ENCODE results near the gene KRT14. TPM values are rescaled to one million over a fixed set of nuclear protein-coding genes. Genes with fewer than 3 reads are reported as not detected.
A peak's percentile ranks its signal among the peaks of the same experiment; 100 is the strongest.
"Not testable (repeated sequence)": the region's sequence is repeated elsewhere in the genome, so short reads cannot be mapped to it uniquely, and the experiment has no call there.

KRT14 gene
- total RNA-seq, 4 donors from 2014 or later, result 115 to 7,717 (median 1,579) TPM

GRCh38 chr17:41576740-41577139 lies 10.0 kb downstream of the KRT14 start:
- DNase-seq; intact Hi-C loops (cut with DNase I); H3K36me3 ChIP-seq; H3K27ac ChIP-seq; H3K9me3 ChIP-seq; H3K4me3 ChIP-seq: not testable (repeated sequence)
- peaks cover 0 to 47% (median 19%) of the 10 kb centered on the region in 3 donors for H3K4me1 ChIP-seq
- peaks cover 0 to 68% (median 0%) of the 10 kb centered on the region in 4 donors for H3K27me3 ChIP-seq
- 17 to 100% methylated on average over 1 to 2 of the region's 4 CpGs for WGBS, 2 donors
- TF ChIP-seq, protein P1, sequence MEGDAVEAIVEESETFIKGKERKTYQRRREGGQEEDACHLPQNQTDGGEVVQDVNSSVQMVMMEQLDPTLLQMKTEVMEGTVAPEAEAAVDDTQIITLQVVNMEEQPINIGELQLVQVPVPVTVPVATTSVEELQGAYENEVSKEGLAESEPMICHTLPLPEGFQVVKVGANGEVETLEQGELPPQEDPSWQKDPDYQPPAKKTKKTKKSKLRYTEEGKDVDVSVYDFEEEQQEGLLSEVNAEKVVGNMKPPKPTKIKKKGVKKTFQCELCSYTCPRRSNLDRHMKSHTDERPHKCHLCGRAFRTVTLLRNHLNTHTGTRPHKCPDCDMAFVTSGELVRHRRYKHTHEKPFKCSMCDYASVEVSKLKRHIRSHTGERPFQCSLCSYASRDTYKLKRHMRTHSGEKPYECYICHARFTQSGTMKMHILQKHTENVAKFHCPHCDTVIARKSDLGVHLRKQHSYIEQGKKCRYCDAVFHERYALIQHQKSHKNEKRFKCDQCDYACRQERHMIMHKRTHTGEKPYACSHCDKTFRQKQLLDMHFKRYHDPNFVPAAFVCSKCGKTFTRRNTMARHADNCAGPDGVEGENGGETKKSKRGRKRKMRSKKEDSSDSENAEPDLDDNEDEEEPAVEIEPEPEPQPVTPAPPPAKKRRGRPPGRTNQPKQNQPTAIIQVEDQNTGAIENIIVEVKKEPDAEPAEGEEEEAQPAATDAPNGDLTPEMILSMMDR (IDR thresholded peaks at IDR 0.05), result peak in 1 of 6 experiments; percentile 35

DNA sequence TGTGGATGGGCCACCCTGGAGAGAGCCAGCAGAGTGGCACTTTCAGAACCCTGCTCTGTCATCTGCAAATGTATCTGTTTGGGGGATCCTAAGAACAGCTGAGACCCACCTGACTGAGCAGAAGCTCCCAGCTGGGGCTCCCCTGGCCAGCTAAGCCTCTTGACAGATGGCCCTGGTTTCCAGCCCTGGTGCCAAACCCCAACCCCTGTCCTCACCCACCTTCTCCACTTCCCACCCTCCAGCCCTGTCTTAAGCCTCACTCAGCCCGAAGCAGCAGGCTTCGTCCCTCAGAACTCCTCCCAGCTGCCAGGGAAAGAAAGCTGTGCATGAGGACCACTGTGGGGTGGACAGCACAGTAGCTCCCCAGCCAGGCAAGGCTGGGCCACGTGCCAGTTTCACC lies 11.4 kb downstream of the KRT14 start:
- Histone ChIP-seq H3K36me3 (no peaks in the 10 kb centered on the region), H3K9me3 (no peaks in the 10 kb centered on the region), H3K27ac (no peak overlapping the region), H3K27me3 (peaks cover 0 to 75% (median 0%) of the 10 kb centered on the region in 4 donors), H3K4me3 (no peak overlapping the region), H3K4me1 (peaks cover 0 to 38% (median 17%) of the 10 kb centered on the region in 3 donors)
- no peak for DNase-seq
- intact Hi-C loops (cut with DNase I), result no loop called here
- 38 to 68% methylated on average over 2 of the region's 3 CpGs for WGBS, 2 donors
- TF ChIP-seq, protein P1 (IDR thresholded peaks at IDR 0.05), result no peak
- TF ChIP-seq POLR2A (IDR thresholded peaks at IDR 0.05), result no peak

GRCh38 chr17:41571561-41572434 lies 14.9 kb downstream of the KRT14 start, which contains the start of gene KRT9:
Gene KRT9 (minus strand): TSS chr17:41572059. CDS start chr17:41571992, 67 bp downstream.
- intact Hi-C loops (cut with DNase I), result no loop called here
- no peak within 1 kb of the TSS for H3K4me3 ChIP-seq
- no peak within 1 kb of the TSS for H3K27ac ChIP-seq
- H3K9me3 ChIP-seq, result no peaks in the 10 kb centered on the region
- no peak for TF ChIP-seq POLR2A (IDR thresholded peaks at IDR 0.05)
- TF ChIP-seq, protein P1 (IDR thresholded peaks at IDR 0.05), result no peak
- H3K4me1 ChIP-seq, result peaks cover 0 to 9% (median 5%) of the 10 kb centered on the region in 3 donors
- 71% methylated on average over 6 of the region's 24 CpGs; no CpG with 5 or more reads in 1 of the 2 donors for WGBS, 2 donors
- H3K36me3 ChIP-seq, result no peaks in the 10 kb centered on the region
- peaks cover 0 to 83% (median 0%) of the 10 kb centered on the region in 4 donors for H3K27me3 ChIP-seq
- no peak for DNase-seq

DNA sequence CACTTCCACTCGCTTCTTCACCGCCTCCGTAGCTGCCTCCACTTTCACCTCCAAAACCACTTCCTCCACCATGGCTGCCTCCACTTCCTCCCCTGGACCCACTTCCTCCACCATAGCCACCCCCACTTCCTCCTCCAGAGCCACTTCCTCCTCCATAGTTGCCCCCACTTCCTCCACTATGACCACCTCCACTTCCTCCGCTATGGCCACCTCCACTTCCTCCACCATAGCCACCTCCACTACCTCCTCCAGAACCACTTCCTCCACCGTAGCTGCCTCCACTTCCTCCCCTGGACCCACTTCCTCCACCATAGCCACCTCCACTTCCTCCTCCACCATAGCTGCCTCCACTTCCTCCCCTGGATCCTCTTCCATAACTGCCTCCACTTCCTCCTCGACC lies 19.4 kb downstream of the KRT14 start:
- intact Hi-C loops (cut with DNase I), result no loop called here

GRCh38 chr17:41565338-41565737 lies 21.4 kb downstream of the KRT14 start:
- no peak for DNase-seq
- H3K9me3 ChIP-seq, result no peaks in the 10 kb centered on the region
- no peaks in the 10 kb centered on the region for H3K4me1 ChIP-seq
- H3K27ac ChIP-seq, result no peak overlapping the region
- TF ChIP-seq POLR2A (IDR thresholded peaks at IDR 0.05), result no peak
- TF ChIP-seq, protein P1 (IDR thresholded peaks at IDR 0.05), result no peak
- no peak overlapping the region for H3K4me3 ChIP-seq
- intact Hi-C loops (cut with DNase I), result no loop called here
- H3K36me3 ChIP-seq, result no peaks in the 10 kb centered on the region
- H3K27me3 ChIP-seq, result peaks cover 0 to 86% (median 2%) of the 10 kb centered on the region in 4 donors

More for the DNA sequence above, 19.4 kb downstream of the KRT14 start:
- no peak for DNase-seq
- H3K4me1 ChIP-seq, result no peaks in the 10 kb centered on the region
- WGBS, 2 donors, result 64 to 79% methylated on average over 5 to 6 of the region's 6 CpGs
- H3K27me3 ChIP-seq, result peaks cover 0 to 81% (median 0%) of the 10 kb centered on the region in 4 donors
- TF ChIP-seq POLR2A (IDR thresholded peaks at IDR 0.05), result no peak
- TF ChIP-seq, protein P1 (IDR thresholded peaks at IDR 0.05), result no peak
- H3K36me3 ChIP-seq, result no peaks in the 10 kb centered on the region
- no peak overlapping the region for H3K4me3 ChIP-seq
- no peak overlapping the region for H3K27ac ChIP-seq
- no peaks in the 10 kb centered on the region for H3K9me3 ChIP-seq

Data from esophagus squamous epithelium (tissue), 5 donors.